HCT116 (cell line): Measurements from ENCODE around the gene TENM4. TPM values are rescaled to one million over a fixed set of nuclear protein-coding genes. Genes with fewer than 3 reads are reported as not detected.

Source experiments
- ATAC-seq: fragments of 200-7000 bp; cut with Tn5 transposase; 2 replicates; pipeline ENCODE4 v1.9.1; 2020; ENCODE audit warnings: mild to moderate bottlenecking, moderate library complexity
- BruUV-seq: library from RNA; stranded (reverse); fragments of 400-500 nt; replicated peaks from 2 replicates; lab custom pipeline; 2021; lab: Mats Ljungman, UMichigan
- CTCF ChIA-PET: fragments of 300-600 bp; sonication (Branson Sonifier 250); formaldehyde crosslinking; loops from one replicate; lab custom pipeline; 2021; ENCODE audit warnings: antibody characterized with exemption; lab: Charles Lee
- POLR2A ChIA-PET: fragments of 300-600, 350-600 bp; sonication (Branson Sonifier 250); formaldehyde crosslinking; loops from one replicate; lab custom pipeline; 2021; ENCODE audit warnings: antibody characterized with exemption; lab: Charles Lee
- RAD21 ChIA-PET, 2 experiments: fragments of 300-600 bp; sonication (Branson Sonifier 250); formaldehyde crosslinking; loops; one replicate each; lab custom pipeline; 2023; ENCODE audit warnings: low total read pairs in 2 of 2; ENCODE audit not compliant: uncharacterized antibody in 2 of 2, unreplicated experiment in 2 of 2, low non-redundant PET in 1 of 2; lab: Charles Lee
- DNase-seq: peaks from one replicate; pipeline ENCODE4 v3.0.0-alpha.2; 2010; ENCODE audit warnings: low read depth, low spot score
- H2AFZ ChIP-seq: fragments of 200-600 bp; shearing (Covaris generic), sonication (generic); 2 replicates; pipeline ENCODE4 v1.6.1; 2017; ENCODE audit warnings: low read depth, mixed run types, mixed read lengths, antibody characterized with exemption, low read length; ENCODE audit not compliant: poor library complexity, severe bottlenecking
- H3K27ac ChIP-seq: 2 replicates; pipeline ENCODE4 v1.5.1; 2012; ENCODE audit warnings: low read depth, low read length
- H3K27me3 ChIP-seq: fragments of 200-600 bp; sonication (generic); 2 replicates; pipeline ENCODE4 v1.6.1; 2016; ENCODE audit warnings: mixed run types, low read length, mixed read lengths; ENCODE audit not compliant: insufficient read depth
- H3K36me3 ChIP-seq, 2 experiments: fragments of 200-500 bp in 1 of 2; fragments of 200-600 bp in 1 of 2; sonication (Bioruptor generic) in 1 of 2; sonication (generic) in 1 of 2; 2 replicates each; pipeline versions ENCODE4 v1.5.1 to v1.6.1; 2014 to 2016; ENCODE audit warnings: low read length in 2 of 2, inconsistent platforms in 1 of 2, mixed read lengths in 1 of 2, mixed run types in 1 of 2; ENCODE audit not compliant: insufficient read depth in 2 of 2, control insufficient read depth in 1 of 2
- H3K4me1 ChIP-seq, 2 experiments: fragments of 200-600 bp in 1 of 2; sonication (generic) in 1 of 2; 2 replicates each; pipeline versions ENCODE4 v1.5.1 to v1.6.1; 2012 to 2017; ENCODE audit warnings: low read length in 2 of 2, inconsistent platforms in 1 of 2, mild to moderate bottlenecking in 1 of 2, mixed read lengths in 1 of 2, mixed run types in 1 of 2, moderate library complexity in 1 of 2; ENCODE audit not compliant: insufficient read depth in 2 of 2, control insufficient read depth in 1 of 2
- H3K4me2 ChIP-seq: fragments of 200-600 bp; sonication (generic); 2 replicates; pipeline ENCODE4 v1.6.1; 2017; ENCODE audit warnings: mixed run types, low read length, mixed read lengths
- H3K4me3 ChIP-seq, 2 experiments: fragments of 200-600 bp in 1 of 2; sonication (generic) in 1 of 2; replicated peaks in 1 of 2; 2 replicates each; pipeline ENCODE4 v1.5.1; 2011 to 2016; ENCODE audit warnings: low read length in 2 of 2, control low read depth in 1 of 2, low read depth in 1 of 2, mild to moderate bottlenecking in 1 of 2, mixed read lengths in 1 of 2, mixed run types in 1 of 2
- H3K79me2 ChIP-seq: fragments of 200-600 bp; sonication (generic); 2 replicates; pipeline ENCODE4 v1.6.1; 2017; ENCODE audit warnings: mild to moderate bottlenecking, mixed run types, low read length, moderate library complexity, mixed read lengths; ENCODE audit not compliant: insufficient read depth
- H3K9ac ChIP-seq: fragments of 200-600 bp; sonication (generic); 2 replicates; pipeline ENCODE4 v1.6.1; 2016; ENCODE audit warnings: low read length, mixed read lengths
- H3K9me2 ChIP-seq: fragments of 200-600 bp; sonication (generic), shearing (Covaris generic); 2 replicates; pipeline ENCODE4 v1.6.1; 2017; ENCODE audit warnings: mixed run types, mild to moderate bottlenecking, moderate library complexity; ENCODE audit not compliant: insufficient read depth
- H3K9me3 ChIP-seq, 2 experiments: fragments of 200-500 bp in 1 of 2; fragments of 200-600 bp in 1 of 2; sonication (Bioruptor generic) in 1 of 2; sonication (generic) in 1 of 2; 2 replicates each; pipeline ENCODE4 v1.6.1; 2014 to 2017; ENCODE audit warnings: low read length in 2 of 2, mixed read lengths in 2 of 2, inconsistent platforms in 1 of 2, low read depth in 1 of 2, mild to moderate bottlenecking in 1 of 2, mixed run types in 1 of 2, moderate library complexity in 1 of 2; ENCODE audit not compliant: control insufficient read depth in 1 of 2, insufficient read depth in 1 of 2
- H4K20me1 ChIP-seq: fragments of 200-600 bp; sonication (generic), shearing (Covaris generic); 2 replicates; pipeline ENCODE4 v1.6.1; 2017; ENCODE audit warnings: mixed run types, mild to moderate bottlenecking, moderate library complexity; ENCODE audit not compliant: insufficient read depth
- ATF3 ChIP-seq: IDR thresholded peaks from 2 replicates; pipeline ENCODE4 v1.6.1; 2012
- CBX3 ChIP-seq: IDR thresholded peaks from 2 replicates; pipeline ENCODE4 v1.6.1; 2012; ENCODE audit warnings: low read depth
- CEBPB ChIP-seq: IDR thresholded peaks from 2 replicates; pipeline ENCODE4 v1.6.1; 2012; ENCODE audit warnings: low read depth
- CTCF ChIP-seq, 3 experiments: fragments of 200-600 bp in 1 of 3; sonication (generic) in 1 of 3; IDR thresholded peaks in 2 of 3; conservative IDR thresholded peaks in 1 of 3; 2 replicates each; pipeline ENCODE4 v1.5.1; 2012 to 2017; ENCODE audit warnings: low read depth in 2 of 3, low read length in 2 of 3, antibody characterized with exemption in 1 of 3, borderline replicate concordance in 1 of 3, control low read depth in 1 of 3, mild to moderate bottlenecking in 1 of 3, mixed read lengths in 1 of 3, mixed run types in 1 of 3, moderate library complexity in 1 of 3; ENCODE audit not compliant: insufficient read depth in 1 of 3
- ELF1 ChIP-seq: IDR thresholded peaks from 2 replicates; pipeline ENCODE4 v1.6.1; 2012; ENCODE audit warnings: low read depth, borderline replicate concordance
- EZH2 ChIP-seq: fragments of 200-600 bp; sonication (generic); IDR thresholded peaks from 2 replicates; pipeline ENCODE4 v1.6.1; 2017; ENCODE audit warnings: antibody characterized with exemption, mixed run types
- EZH2phosphoT487 ChIP-seq: fragments of 200-600 bp; IDR thresholded peaks from 2 replicates; pipeline ENCODE4 v1.6.1; 2018; ENCODE audit warnings: antibody characterized with exemption, borderline replicate concordance
- FOSL1 ChIP-seq: IDR thresholded peaks from 2 replicates; pipeline ENCODE4 v1.6.1; 2012; ENCODE audit warnings: low read depth
- JUND ChIP-seq: IDR thresholded peaks from 2 replicates; pipeline ENCODE4 v1.6.1; 2012
- MAX ChIP-seq: IDR thresholded peaks from 2 replicates; pipeline ENCODE4 v1.6.1; 2012
- POLR2A ChIP-seq: IDR thresholded peaks from 2 replicates; pipeline ENCODE4 v1.7.0; 2011; ENCODE audit warnings: borderline replicate concordance; ENCODE audit not compliant: insufficient read depth, insufficient read length; ENCODE audit errors: extremely low read depth
- REST ChIP-seq: IDR thresholded peaks from 2 replicates; pipeline ENCODE4 v1.6.1; 2012; ENCODE audit warnings: low read depth
- SIN3A ChIP-seq: IDR thresholded peaks from 2 replicates; pipeline ENCODE4 v1.6.1; 2012; ENCODE audit warnings: low read depth
- SRF ChIP-seq: IDR thresholded peaks from 2 replicates; pipeline ENCODE4 v1.6.1; 2012; ENCODE audit warnings: low read depth
- TCF7L2 ChIP-seq: IDR thresholded peaks from 2 replicates; pipeline ENCODE4 v1.7.0; 2011; ENCODE audit warnings: borderline replicate concordance, inconsistent platforms; ENCODE audit not compliant: insufficient read depth, insufficient read length; ENCODE audit errors: extremely low read depth
- YY1 ChIP-seq: IDR thresholded peaks from 2 replicates; pipeline ENCODE4 v1.6.1; 2011; ENCODE audit warnings: low read length, low read depth, moderate library complexity, mild to moderate bottlenecking; ENCODE audit not compliant: insufficient replicate concordance; ENCODE audit errors: extremely low read depth
- ZBTB33 ChIP-seq: IDR thresholded peaks from 2 replicates; pipeline ENCODE4 v1.6.1; 2011; ENCODE audit warnings: mild to moderate bottlenecking, low read length, moderate library complexity; ENCODE audit not compliant: insufficient replicate concordance; ENCODE audit errors: extremely low read depth
- ZFX ChIP-seq: fragments of 450-650 bp; IDR thresholded peaks from 2 replicates; pipeline ENCODE4 v1.6.1; 2017
- intact Hi-C: fragments of 100-400 bp; cut with micrococcal nuclease; formaldehyde crosslinking; loops from 2 replicates; pipeline ENCODE4 v1.10.0; 2022
- total RNA-seq: library from RNA; stranded (reverse); gene quantifications from one replicate; pipeline ENCODE4 v1.2.1, GENCODE V29; 2021; ENCODE audit not compliant: unreplicated experiment

Gene TENM4
- total RNA-seq, 1 experiment from 2014 or later = 0.05 TPM

- Histone ChIP-seq H3K4me1 (no peaks in the 10 kb centered on the region), H3K27me3 (peaks cover 11% of the 10 kb centered on the region)
Measured at GRCh38 chr11:79249295-79249993, 191.4 kb downstream of the TENM4 start.

More at GRCh38 chr11:79249295-79249993, 191.4 kb downstream of the TENM4 start:
- POLR2A ChIA-PET = no interaction called here
- Histone ChIP-seq H3K9me3 (no peaks in the 10 kb centered on the region), H3K4me3 (no peak overlapping the region), H3K79me2 (no peaks in the 10 kb centered on the region), H3K4me2 (no peak overlapping the region), H3K36me3 (no peaks in the 10 kb centered on the region), H2AFZ (no peak overlapping the region), H3K27ac (no peak overlapping the region), H4K20me1 (no peaks in the 10 kb centered on the region), H3K9ac (no peak overlapping the region), H3K9me2 (no peaks in the 10 kb centered on the region)
- intact Hi-C loops = no loop called here
- DNase-seq = no peak
- TF ChIP-seq FOSL1 (no peak), CTCF (IDR thresholded peaks at IDR 0.05 in 2 of 3, conservative IDR thresholded peaks at IDR 0.05 in 1 of 3; ENCODE audit: borderline replicate concordance in 1 of 3, insufficient read depth in 1 of 3, low read depth in 2 of 3, low read length in 2 of 3) (no peak), TCF7L2 (no peak), ZBTB33 (no peak), JUND (no peak), EZH2phosphoT487 (no peak), ATF3 (no peak), SIN3A (no peak), EZH2 (no peak), POLR2A (no peak), CBX3 (no peak), ELF1 (no peak), SRF (no peak), MAX (no peak), REST (no peak), CEBPB (no peak), YY1 (no peak), ZFX (no peak)
- BruUV-seq = no TSS peak
- CTCF ChIA-PET = interaction anchor here (1.3 kb wide), 1 partner anchor 10 kb away, joined by 3 read pairs; no protein-coding TSS in a partner anchor
- RAD21 ChIA-PET = no interaction called here
- ATAC-seq = no peak
